ENCODE measurements around the gene PDGFC.

The PDGFC gene, protein sequence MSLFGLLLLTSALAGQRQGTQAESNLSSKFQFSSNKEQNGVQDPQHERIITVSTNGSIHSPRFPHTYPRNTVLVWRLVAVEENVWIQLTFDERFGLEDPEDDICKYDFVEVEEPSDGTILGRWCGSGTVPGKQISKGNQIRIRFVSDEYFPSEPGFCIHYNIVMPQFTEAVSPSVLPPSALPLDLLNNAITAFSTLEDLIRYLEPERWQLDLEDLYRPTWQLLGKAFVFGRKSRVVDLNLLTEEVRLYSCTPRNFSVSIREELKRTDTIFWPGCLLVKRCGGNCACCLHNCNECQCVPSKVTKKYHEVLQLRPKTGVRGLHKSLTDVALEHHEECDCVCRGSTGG

DNA sequence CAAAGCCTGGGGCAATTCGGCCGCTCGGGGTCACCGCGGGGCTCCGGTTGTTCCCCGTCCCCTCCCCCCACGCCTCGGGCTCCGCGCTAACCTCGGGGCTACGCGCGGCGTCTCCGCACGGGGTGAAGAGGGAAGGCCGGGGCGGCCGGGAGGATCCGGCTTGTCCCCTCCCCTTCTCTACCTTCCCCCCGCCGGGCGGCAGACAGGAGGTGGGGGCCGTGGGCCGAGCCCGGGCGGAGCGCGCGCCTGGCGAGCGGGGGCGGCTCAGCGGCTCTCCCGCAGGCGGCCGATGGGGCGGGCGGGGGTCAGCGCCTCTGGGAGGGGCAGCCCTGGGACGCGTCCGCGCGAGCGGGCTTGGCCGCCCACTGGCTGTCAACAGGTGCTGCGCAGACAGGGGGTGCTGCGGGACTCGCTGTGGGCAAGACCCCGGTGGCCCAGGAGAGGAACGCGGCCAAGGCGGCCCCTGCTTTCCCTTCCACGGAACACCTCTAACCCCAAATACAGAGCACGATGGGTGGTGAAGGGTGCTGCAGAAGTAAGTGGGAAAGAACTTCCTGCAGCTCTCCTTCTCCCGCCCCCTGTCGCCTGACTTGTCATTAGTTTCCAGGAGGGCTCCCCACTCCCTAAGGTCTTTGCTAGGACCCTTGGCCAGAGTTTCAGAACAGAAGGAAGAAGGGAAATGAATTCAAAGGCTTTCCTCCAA lies at the start of gene PDGFC:
PDGFC (minus strand) TSS at position 124 of the 703 bp plus-strand sequence. CDS start 896 bp downstream, outside the sequence.
- DNase-seq: peak in 1 of 2 donors; percentile 38

DNA sequence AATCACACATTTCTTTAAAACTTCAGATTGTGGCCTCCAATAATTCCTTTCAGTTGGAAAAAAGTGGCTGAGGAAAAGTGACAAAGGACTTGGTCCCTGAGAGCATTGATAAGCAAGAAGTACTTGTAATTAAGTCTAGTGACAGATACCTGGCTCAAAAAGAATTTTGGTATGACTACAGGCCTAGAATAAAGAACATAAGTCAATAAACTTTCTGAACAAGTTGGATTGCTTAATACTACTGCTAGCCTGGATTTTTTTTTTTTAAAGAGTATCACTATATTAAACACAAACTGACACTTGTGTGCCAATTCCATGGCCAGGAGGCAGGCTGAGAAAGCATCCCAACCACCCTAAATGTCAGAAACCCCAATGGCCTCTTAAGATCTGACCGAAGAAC lies 49.3 kb upstream of the PDGFC start:
- no peak for DNase-seq

DNA sequence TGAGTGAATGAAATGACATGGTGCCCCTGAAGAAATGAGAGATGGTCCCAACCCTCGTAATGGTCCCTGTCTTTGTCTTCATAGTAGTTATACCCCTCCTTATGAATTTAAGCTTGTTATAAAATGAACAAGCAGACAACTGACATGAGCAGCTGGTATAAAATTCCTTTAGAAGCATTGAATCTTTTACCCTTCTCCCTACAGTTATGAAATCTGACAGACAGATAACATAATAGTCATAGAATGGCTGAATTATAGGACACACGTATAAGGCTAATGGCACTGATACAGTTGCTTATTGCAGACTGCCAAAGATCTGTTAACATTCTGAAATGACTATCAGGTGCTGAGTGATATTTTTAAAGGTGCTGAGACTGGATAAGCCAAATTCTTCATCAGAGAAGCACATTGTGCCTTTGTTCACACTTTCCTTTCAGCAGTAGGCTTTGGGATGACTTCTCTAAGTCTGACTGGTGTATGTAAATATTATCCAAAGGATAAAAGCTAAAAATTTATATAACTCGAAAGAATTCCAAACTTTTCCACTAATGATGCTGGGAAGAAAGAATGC lies 47.4 kb upstream of the PDGFC start:
- DNase-seq: no peak

DNA sequence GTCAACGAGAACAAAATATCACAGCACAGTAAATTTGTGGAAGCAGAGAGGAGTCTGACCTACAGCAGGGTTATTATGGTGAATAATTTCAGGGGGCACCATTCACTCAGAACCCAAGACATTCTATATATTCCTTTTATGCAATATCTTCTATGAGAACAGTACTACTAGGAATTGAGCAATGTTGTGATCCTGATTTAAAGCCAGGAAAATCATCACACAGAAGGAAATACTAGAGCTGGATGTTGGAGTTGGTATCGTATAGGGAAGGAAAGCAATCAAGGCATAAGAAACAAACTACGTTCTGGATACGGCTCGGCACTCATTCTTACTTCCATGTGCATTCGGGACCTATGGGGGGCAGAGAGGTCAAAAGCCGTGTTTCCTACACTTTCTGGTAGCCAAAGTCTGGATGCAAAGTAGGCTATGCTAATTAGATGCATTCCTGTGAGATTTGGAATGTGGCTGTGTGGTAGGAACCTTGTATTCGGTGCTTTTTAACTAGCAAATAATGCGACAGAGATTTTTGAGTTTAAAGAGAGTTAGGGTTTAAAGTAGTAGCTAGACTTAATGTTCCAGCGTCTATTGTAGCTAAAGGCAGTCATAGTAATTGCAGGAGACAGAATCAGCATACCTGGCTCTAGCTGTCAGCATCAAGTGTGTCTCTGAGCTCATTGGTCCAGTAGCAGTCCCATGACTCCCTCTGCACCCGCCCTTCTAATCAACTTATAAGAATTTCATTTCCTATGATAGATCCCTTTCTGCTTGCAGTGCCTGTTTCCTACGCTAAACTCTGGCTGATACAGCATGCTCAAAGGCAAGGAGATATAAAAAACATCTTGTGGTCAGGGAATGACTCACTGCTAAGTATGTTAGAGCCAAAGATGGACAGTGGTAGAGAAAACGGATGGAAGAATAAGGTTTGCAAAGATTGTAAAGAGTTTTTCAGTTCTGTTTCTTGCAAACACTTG lies 43.3 kb upstream of the PDGFC start:
- DNase-seq: no peak

DNA sequence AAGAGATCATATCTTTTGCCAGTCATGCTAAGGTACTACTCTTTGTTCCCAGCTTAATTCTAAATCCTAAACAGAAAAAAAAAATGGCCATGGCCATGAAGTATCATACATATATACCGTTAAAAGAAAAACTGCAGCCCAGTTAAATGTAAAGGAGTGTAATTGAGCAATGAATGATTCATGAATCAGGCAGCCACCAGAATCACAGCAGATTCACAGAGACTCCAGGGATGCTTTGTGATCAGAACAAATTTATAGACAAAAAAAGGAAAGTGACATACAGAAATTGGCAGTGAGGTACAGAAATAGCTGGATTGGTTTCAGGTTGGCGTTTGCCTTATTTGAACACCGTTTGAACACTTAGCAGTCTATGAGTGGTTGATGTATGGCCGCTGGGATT lies 42.1 kb upstream of the PDGFC start:
- no peak for DNase-seq

DNA sequence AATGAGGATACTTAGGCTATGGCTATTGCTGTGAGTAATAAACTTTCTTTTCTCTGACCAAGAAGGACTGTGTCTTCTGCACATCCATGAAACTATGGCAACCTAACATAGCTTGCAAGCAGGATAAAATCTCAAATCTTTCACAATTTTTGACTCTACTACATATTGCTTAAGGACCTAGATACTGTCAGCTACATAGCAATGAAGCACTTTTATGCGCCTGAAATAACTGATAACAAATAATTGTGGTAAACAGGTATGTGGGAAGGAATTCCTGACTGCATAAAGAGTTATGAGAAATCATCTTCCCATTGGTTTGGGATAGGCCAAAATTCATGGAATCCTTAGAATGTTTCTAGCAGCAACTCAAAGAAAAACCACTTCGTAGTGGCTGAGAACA lies 41.2 kb upstream of the PDGFC start:
- no peak for DNase-seq

DNA sequence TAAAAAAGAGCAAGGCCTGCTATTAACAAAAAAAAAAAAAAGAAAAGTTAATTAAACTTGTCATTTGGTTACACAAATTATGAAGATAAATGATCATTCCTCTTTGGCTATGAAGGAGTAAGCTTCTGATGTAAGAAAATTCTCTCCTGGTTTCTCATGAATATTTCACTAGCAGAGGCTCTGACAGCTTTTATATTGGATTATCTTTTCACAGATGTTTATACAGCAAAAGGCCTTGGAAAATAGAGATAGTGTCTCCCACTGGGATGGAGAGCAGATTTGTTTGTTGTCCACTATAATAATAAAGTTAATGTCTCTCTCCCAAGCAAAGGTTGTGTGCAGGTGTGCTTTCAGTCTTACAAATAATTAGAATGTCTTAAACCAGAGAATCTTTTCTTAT lies 40.7 kb upstream of the PDGFC start:
- DNase-seq: no peak

DNA sequence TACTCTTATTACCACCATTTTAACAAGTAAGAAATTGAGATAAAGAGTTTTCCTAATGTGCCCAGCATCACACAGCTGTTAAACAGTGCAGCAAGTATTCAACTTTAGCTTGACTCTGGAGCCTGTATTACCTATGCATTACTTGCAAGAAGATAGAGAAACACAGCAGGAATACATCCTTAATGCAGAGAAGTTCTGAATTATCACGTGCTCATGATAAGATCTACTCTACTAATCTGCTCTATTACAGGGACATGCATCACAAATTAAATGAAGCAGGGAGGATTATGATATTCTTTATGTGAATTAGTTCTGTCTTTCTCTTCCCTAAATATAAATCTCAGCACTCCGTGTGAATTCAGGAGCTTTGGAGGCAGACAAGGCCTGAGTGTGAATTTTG lies 39.0 kb upstream of the PDGFC start:
- no peak for DNase-seq

DNA sequence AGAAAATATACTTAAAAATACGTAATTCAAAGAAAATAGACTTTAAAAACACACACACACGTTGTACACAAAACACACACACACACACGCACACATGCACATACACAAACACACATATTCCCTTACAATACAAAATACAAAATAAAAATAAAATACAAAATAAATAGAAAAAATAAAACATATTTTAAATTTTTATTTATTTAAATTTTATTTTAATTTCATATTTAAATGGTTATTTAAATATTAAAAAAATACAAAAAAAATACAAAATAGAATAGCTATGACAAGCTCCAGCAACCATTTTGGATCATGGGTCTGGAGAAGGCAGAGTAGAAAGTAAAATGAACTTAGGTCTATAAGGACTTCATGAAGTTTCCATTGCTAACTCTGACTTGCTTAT lies 34.2 kb upstream of the PDGFC start:
- DNase-seq: no peak

DNA sequence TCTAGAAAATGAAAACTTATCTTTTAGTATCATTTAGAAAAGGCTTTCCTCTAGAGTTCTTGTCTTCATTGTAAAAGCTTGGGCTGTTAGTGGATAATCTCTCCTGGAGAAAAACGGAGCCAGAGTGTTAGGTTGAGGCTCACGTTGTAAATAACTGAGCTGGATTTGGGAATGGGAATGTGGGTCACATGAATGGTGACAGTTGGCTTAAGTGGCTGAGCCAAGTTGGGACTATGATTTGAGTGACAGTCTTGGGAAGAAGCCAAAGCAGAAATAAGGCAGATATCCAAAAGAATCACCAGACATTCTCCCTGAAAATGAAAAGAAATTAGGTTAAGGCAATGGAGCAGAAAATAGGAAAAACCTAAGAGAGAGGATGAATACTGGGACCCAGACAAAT lies 33.6 kb upstream of the PDGFC start:
- no peak for DNase-seq

DNA sequence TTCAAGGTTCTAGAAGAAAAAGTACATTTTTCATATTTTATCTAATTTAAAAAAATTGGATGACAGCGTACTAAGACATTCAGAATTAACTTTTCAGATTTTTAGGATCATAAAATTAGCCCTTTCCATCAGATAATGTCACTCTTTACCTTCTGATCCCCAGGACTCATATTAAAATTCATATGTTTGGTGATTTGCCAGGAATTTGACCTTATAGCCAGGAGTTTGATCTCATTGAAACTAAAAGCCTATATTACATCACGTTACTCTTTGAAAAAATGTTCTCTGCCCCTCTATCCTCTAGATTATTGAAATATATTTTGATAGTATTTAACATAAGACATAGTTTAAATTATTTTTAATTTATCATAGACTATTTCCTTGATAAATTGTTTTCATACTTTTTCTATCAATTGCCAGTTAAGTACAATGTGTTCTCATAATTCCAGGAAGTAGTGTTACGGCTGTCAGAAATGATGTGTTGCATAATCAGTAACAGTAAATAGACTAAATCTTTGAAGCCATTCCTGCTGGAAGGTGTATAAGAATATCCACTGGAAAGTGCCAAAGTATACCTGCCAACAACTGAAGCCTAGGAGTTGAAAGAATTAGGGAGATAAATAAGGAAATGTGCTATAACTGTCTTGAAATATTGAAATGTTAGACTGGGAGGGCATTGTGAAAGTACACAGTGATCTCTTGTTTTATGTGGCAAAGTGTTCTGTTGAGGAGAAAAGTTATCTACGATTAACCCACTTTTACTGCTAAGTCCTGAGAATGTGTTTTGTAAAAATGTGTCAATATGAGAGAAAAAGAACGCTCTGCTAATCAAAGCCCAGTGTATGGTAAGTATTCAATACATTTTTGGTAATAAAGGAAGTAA lies 32.9 kb upstream of the PDGFC start:
- no peak for DNase-seq

DNA sequence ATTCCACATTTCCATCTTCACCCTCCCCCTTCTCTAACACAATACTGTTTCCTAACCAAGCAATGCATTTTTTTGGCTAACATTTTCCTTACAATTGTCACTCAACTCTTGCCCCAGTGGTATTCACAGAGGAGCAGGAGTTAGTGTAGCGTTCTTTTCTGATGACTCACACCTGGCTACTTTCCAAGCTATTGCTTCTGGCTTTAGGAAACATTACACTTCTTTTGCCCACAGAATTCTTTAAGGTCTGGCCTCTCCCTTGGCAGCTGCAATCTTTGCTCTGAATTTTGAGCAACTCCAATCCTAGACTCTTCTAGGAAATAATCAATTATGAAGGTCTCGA lies 27.5 kb upstream of the PDGFC start:
- DNase-seq: no peak

DNA sequence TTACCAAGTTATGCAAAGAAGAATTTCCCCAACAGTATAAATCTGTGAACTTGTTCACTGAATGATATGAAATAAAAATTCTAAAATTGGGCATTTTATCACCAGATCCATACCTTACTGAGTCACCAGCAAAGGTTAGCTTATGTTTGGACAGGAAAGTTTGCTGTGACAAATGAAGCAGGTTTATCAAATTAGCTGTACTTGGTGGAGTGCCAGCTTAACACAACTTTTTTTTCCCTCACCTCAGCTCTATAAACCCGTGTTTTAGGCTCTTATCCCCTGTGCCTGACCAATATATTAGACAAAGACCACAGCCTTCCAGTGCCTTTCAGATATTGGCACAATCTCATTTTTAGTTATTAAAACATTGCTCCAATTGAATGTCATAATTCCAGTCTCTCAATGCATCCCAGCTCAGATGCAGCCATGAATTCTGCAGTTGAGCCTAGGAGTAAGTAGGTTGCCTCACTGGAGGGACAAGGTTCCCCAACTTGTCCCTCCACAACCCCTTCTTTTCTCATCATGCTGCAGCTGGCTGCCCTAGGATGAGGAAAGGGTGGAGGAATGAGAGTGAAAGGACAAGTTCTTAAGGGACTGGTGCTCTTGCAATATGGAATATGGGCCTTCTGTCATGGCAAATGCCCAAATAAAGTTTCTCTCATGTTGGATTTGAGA lies 27.0 kb upstream of the PDGFC start:
- no peak for DNase-seq

DNA sequence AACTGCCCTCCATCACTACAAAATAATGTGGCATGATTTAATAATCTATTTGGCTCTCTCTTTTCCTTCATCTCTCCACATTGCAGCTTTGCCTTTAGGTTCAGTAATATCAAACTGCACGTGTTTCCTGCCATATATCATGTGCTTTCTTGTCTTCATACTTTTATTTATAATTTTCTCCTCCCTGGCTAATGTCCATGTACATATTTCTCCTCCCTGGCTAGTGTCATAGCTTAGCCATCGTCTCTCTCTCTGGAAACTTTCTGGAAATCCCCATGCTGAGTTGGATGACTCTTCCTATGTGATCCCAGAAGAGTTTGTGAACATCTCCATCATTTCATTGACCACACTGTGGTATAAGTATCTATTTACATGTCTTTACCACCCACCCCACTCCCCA lies 21.3 kb upstream of the PDGFC start:
- DNase-seq: no peak

DNA sequence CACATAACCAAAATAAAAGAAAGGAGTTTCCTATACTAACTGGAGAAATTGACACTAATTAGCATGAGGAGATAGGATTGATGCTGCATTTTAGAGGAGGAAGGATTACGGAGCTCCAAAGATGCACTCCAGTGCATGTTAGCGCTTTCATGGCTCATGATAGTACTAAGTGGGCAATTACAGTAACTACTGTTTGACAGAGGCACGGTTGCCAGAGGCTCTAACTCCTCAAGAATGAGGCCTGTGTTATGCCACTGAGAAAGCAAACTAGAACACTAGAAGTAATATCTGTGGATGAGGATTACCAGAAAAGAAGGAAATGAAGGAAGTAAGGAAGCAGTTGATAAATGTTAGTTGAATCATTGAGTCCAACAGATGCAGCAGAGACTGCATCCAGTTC lies 19.6 kb upstream of the PDGFC start:
- no peak for DNase-seq

DNA sequence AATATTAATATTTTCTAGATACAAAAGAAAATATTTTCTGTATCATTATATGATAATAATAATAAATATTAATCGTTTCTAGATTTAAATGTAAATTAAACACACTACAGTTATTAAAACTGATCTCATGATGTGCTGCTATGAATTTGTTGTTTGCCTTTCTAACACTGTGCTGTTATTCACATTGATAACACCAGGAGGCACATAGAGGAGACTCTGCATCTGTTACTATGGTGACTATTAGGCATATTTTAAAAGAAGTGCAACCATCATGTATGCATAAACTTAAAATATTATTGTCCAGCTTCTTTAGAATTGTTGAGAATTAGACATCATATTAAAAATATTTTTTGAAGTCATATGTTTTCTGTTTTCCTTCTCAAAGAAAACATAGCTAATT lies 11.8 kb upstream of the PDGFC start:
- DNase-seq: no peak

DNA sequence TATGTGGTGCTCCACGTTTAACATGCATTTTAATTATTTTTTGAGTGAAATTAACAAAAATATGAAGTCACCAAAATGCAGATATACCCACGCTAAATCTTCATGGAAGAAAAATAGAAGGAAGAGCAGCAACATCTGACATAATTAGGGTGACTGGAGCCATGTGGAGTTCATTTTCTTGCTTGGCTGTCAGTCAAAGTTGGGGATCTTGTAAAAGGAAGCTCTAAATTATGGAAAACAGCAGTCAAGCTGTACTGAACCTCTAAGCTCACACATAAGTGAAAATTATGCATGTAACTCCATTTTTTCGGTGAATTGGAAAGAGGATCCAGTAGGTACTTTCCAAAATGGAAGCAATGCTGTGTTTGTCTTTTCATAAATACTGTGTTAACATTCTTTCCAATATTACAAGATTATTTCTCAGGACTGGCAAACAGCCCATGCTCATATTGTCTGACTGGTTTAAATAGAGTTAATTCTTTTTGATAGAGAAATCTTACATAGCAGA lies 9.7 kb upstream of the PDGFC start:
- DNase-seq: no peak

DNA sequence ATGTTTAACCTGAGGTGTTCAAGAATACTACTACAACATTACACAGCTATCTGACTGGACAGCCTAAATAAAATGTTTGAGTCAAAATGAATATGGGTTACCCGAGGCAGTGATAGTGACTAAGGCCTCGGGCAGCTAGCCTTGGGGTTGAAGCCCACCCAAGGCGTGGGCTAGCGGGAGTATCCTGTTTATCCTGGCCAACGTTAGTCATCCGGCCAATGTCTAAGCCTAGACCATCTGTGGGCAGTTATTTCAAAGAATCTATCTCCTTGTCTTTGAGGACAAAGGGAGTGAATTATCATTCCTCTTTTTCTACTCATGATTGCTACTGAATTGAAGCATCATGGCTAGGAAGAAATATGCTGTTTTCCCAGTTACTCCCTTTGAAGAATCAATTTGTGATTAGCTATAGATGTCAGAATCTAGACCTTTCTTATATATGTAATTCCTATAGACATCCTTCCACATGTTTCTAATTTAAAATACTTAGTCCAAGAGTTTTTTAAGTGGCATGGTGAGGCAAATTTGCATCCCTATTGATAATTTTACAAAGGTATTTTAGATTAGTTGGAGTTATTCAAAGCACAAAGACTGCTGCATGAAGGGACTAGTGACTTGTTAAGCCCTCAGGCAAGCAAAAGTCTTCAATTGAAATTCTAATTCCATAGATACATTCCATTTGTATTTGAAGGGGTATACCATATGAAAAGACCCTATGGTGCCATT lies 6.0 kb upstream of the PDGFC start:
- no peak for DNase-seq

DNA sequence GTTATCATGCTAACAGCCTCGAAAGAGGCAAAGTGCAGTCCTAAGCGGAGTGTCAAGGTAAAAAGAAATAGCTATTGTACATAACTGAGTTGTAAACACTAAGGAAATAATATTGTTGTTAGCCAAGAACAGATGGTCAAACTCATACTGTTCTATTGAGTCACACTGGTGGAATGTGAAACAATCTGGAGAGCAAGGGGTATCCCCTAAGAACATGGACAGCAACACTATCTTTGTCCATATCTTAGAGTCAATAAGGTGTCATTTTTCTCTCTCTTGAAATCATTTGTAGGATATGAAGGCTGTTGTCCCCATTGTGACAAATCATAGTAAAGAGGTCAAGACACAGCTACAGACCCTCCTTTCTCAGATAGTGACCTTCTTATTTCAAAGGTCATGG lies 4.5 kb upstream of the PDGFC start:
- DNase-seq: no peak

DNA sequence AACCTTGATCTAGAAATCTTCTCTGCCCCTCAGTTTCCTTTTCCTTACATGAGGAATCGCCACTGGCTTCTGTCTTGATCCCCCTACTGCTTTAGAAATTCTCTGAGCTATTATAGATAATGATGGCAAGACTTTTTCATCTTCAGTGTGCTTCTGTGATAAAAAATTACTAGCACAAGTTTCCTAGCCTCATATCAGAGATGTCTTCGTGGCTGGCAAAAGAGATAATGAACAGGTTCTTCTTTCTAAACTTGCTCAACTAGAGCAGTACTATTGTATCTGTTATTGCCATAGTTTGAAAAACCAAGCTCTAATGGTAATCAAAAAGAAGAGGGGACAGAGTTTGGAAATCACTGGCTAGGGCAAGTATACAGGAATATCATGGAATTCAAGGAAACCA lies 4.1 kb upstream of the PDGFC start:
- no peak for DNase-seq

DNA sequence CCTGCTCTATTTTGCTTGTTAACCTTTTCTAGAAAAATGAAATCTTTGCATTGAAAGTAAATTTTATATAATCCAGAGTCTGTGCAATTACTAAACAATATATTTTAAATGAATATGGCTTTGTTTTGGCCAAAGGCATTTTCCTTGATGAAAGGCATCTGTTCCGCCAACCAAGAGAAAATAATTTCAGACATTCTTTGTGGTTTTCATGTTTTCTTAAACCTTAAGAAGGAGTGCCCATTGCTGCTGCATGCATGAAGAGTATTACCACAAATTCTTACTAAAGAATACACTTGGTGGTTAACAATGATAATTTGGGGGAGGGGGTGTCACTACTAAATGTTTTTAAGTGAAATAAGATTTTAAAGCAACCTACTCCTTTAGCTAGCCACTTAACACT lies 2.7 kb upstream of the PDGFC start:
- no peak for DNase-seq

Measured in CD4-positive, alpha-beta T cell treated with Interleukin-1 beta for 1 hour (primary cell).